SK-N-SH treated with all-trans-retinoic acid at 6 μM for 48 hours (cell line): Measurements from ENCODE around the gene ASIC3.

Experiments used
- ATAC-seq: fragments of 200-7000 bp; cut with Tn5 transposase; 3 replicates; pipeline ENCODE4 v1.9.1; 2020; ENCODE audit warnings: mild to moderate bottlenecking, moderate library complexity
- ARNTL ChIP-seq: fragments of 450-650 bp; formaldehyde crosslinking; IDR thresholded peaks from 2 replicates; pipeline ENCODE4 v1.5.0; 2020; ENCODE audit warnings: low read depth, mild to moderate bottlenecking, moderate library complexity, borderline replicate concordance
- BACH2 ChIP-seq: fragments of 250-450 bp; sonication (Bioruptor Pico); IDR thresholded peaks from 2 replicates; pipeline ENCODE4 v1.9.0; 2021; ENCODE audit warnings: mild to moderate bottlenecking, borderline replicate concordance
- CREB5 ChIP-seq: fragments of 250-450 bp; sonication (Bioruptor Pico); IDR thresholded peaks from 2 replicates; pipeline ENCODE4 v1.5.1; 2020; ENCODE audit warnings: low read depth, mild to moderate bottlenecking, moderate library complexity
- CSDC2 ChIP-seq: fragments of 250-450 bp; sonication (Bioruptor Pico); IDR thresholded peaks from 2 replicates; pipeline ENCODE4 v1.5.0; 2020; ENCODE audit warnings: mild to moderate bottlenecking, moderate library complexity
- ESRRG ChIP-seq: fragments of 250-450 bp; sonication (Bioruptor Pico); IDR thresholded peaks from 2 replicates; pipeline ENCODE4 v1.6.1; 2021; ENCODE audit warnings: mild to moderate bottlenecking
- GLIS3 ChIP-seq: fragments of 250-450 bp; sonication (Bioruptor Pico); IDR thresholded peaks from 2 replicates; pipeline ENCODE4 v1.5.0; 2020; ENCODE audit warnings: mild to moderate bottlenecking, moderate library complexity
- ISL1 ChIP-seq: fragments of 250-450 bp; sonication (Bioruptor Pico); IDR thresholded peaks from 2 replicates; pipeline ENCODE4 v2.1.2; 2022; ENCODE audit warnings: mild to moderate bottlenecking, moderate library complexity
- OSR1 ChIP-seq: fragments of 250-450 bp; sonication (Bioruptor Pico); IDR thresholded peaks from 2 replicates; pipeline ENCODE4 v1.8.0; 2022; ENCODE audit warnings: moderate library complexity, mild to moderate bottlenecking, inconsistent platforms
- PATZ1 ChIP-seq: fragments of 250-450 bp; sonication (Bioruptor Pico); IDR thresholded peaks from 2 replicates; pipeline ENCODE4 v1.8.0; 2020; ENCODE audit warnings: mild to moderate bottlenecking, moderate library complexity, borderline replicate concordance
- POU6F1 ChIP-seq: fragments of 250-450 bp; sonication (Bioruptor Pico); IDR thresholded peaks from 2 replicates; pipeline ENCODE4 v1.8.0; 2021; ENCODE audit warnings: low read depth, mild to moderate bottlenecking, moderate library complexity, borderline replicate concordance
- PPARA ChIP-seq: fragments of 250-450 bp; sonication (Bioruptor Pico); IDR thresholded peaks from 2 replicates; pipeline ENCODE4 v1.5.0; 2020; ENCODE audit warnings: mild to moderate bottlenecking, borderline replicate concordance
- SNAI2 ChIP-seq: fragments of 250-450 bp; sonication (Bioruptor Pico); IDR thresholded peaks from 2 replicates; pipeline ENCODE4 v1.5.0; 2020; ENCODE audit warnings: mild to moderate bottlenecking, moderate library complexity
- TCF4 ChIP-seq: fragments of 250-450 bp; sonication (Bioruptor Pico); IDR thresholded peaks from 2 replicates; pipeline ENCODE4 v1.8.0; 2021; ENCODE audit warnings: mild to moderate bottlenecking, moderate library complexity, borderline replicate concordance
- TOX ChIP-seq: fragments of 250-450 bp; sonication (Bioruptor Pico); IDR thresholded peaks from 2 replicates; pipeline ENCODE4 v1.8.0; 2021; ENCODE audit warnings: mild to moderate bottlenecking, moderate library complexity, borderline replicate concordance
- TSHZ2 ChIP-seq: fragments of 250-450 bp; sonication (Bioruptor Pico); IDR thresholded peaks from 2 replicates; pipeline ENCODE4 v1.5.0; 2020; ENCODE audit warnings: mild to moderate bottlenecking, moderate library complexity
- ZC3H10 ChIP-seq: fragments of 250-450 bp; sonication (Bioruptor Pico); IDR thresholded peaks from 2 replicates; pipeline ENCODE4 v1.5.1; 2021; ENCODE audit warnings: mild to moderate bottlenecking, moderate library complexity
- ZFP30 ChIP-seq: fragments of 450-650 bp; formaldehyde crosslinking; IDR thresholded peaks from 2 replicates; pipeline ENCODE4 v1.5.0; 2022; ENCODE audit warnings: mild to moderate bottlenecking, moderate library complexity
- ZNF70 ChIP-seq: fragments of 450-650 bp; formaldehyde crosslinking; IDR thresholded peaks from 2 replicates; pipeline ENCODE4 v1.5.0; 2020; ENCODE audit warnings: mild to moderate bottlenecking, moderate library complexity
- ZNF8 ChIP-seq: fragments of 450-650 bp; formaldehyde crosslinking; IDR thresholded peaks from 2 replicates; pipeline ENCODE4 v1.5.0; 2020; ENCODE audit warnings: mild to moderate bottlenecking, moderate library complexity

ASIC3 gene

GRCh38 chr7:151017370-151017952, 30.9 kb upstream of the ASIC3 start:
- no peak for ATAC-seq
- TF ChIP-seq TSHZ2 (CRISPR knock-in tag) (no peak), CSDC2 (CRISPR knock-in tag) (no peak), SNAI2 (CRISPR knock-in tag) (no peak), POU6F1 (CRISPR knock-in tag) (no peak), ARNTL (no peak), CREB5 (no peak), GLIS3 (no peak), PATZ1 (CRISPR knock-in tag) (no peak), ZC3H10 (CRISPR knock-in tag) (no peak), PPARA (no peak), TOX (CRISPR knock-in tag) (no peak), ZFP30 (CRISPR knock-in tag) (no peak), ISL1 (CRISPR knock-in tag) (no peak)

- TF ChIP-seq ZNF8 (CRISPR knock-in tag) (no peak), SNAI2 (CRISPR knock-in tag) (no peak), TSHZ2 (CRISPR knock-in tag) (no peak)
- ATAC-seq: peak; percentile 87
These were observed 30.3 kb upstream of the ASIC3 start for GRCh38 chr7:151017953-151018420.

- 0 out of 2 replicates have a peak, but pooled peaks have one; percentile 40 for TF ChIP-seq ZNF70
- TF ChIP-seq BACH2 (CRISPR knock-in tag): no peak
- no peak for TF ChIP-seq OSR1 (CRISPR knock-in tag)
- ATAC-seq: no peak; the same call in none of the 3 replicates
These were observed 29.8 kb upstream of the ASIC3 start for GRCh38 chr7:151018421-151019129.

GRCh38 chr7:151019130-151019447, 29.2 kb upstream of the ASIC3 start:
- ATAC-seq: no peak
- TF ChIP-seq ESRRG (CRISPR knock-in tag): no peak
- TF ChIP-seq ZNF8 (CRISPR knock-in tag): no peak
- no peak for TF ChIP-seq TSHZ2 (CRISPR knock-in tag)
- TF ChIP-seq ZNF70: no peak
- TF ChIP-seq TOX (CRISPR knock-in tag): no peak
- no peak for TF ChIP-seq OSR1 (CRISPR knock-in tag)
- no peak for TF ChIP-seq TCF4
- TF ChIP-seq PATZ1 (CRISPR knock-in tag): no peak
